Retinal pigment epithelial cell (primary cell): ENCODE data around the gene TWIST2.

Experiments used
- DNase-seq: peaks from one replicate; pipeline ENCODE4 v3.0.0-alpha.2; 2010; ENCODE audit warnings: low read depth
- H3K4me3 ChIP-seq: 2 replicates; pipeline ENCODE4 v1.5.1; 2011; ENCODE audit warnings: mild to moderate bottlenecking, low read length, control low read depth, moderate library complexity
- CTCF ChIP-seq: conservative IDR thresholded peaks from 2 replicates; pipeline ENCODE4 v1.5.1; 2011; ENCODE audit warnings: low read depth, low read length, control low read depth, inconsistent platforms

Gene TWIST2

GRCh38 chr2:238847841-238848690 lies at the start of gene TWIST2:
TWIST2 (plus strand) TSS chr2:238848085; CDS start chr2:238848216, 131 bp downstream.
- H3K4me3 ChIP-seq = peak within 1 kb of the TSS; percentile 28
- TF ChIP-seq CTCF = no peak
- no peak for DNase-seq

- DNase-seq = no peak
- TF ChIP-seq CTCF = no peak
- no peak overlapping the region for H3K4me3 ChIP-seq
Observed at GRCh38 chr2:238801791-238802190, 46.1 kb upstream of the TWIST2 start.

- no peak overlapping the region for H3K4me3 ChIP-seq
- DNase-seq = no peak
- TF ChIP-seq CTCF = no peak
Observed at GRCh38 chr2:238802957-238803356, 44.9 kb upstream of the TWIST2 start.

- DNase-seq = no peak
- TF ChIP-seq CTCF = no peak
- no peak overlapping the region for H3K4me3 ChIP-seq
Observed at GRCh38 chr2:238803996-238804870, 43.7 kb upstream of the TWIST2 start.

GRCh38 chr2:238808761-238809160 lies 39.1 kb upstream of the TWIST2 start:
- no peak overlapping the region for H3K4me3 ChIP-seq
- no peak for DNase-seq
- no peak for TF ChIP-seq CTCF

- H3K4me3 ChIP-seq = no peak overlapping the region
- no peak for TF ChIP-seq CTCF
Observed at GRCh38 chr2:238810321-238810720, 37.6 kb upstream of the TWIST2 start.

More at GRCh38 chr2:238810321-238810720, 37.6 kb upstream of the TWIST2 start:
- DNase-seq = no peak
